IMR-90 (cell line): ENCODE measurements around the gene METTL2A. TPM values are rescaled to one million over a fixed set of nuclear protein-coding genes. Genes with fewer than 3 reads are reported as not detected.
"Not testable (repeated sequence)": the region's sequence is repeated elsewhere in the genome, so short reads cannot be mapped to it uniquely, and the experiment has no call there.

Experiments used
- ATAC-seq: fragments of 200-7000 bp; cut with Tn5 transposase; 2 replicates; pipeline ENCODE4 v1.9.1; 2020; ENCODE audit warnings: low read depth, mild to moderate bottlenecking, moderate library complexity
- BruUV-seq: library from RNA; stranded (reverse); fragments of 400-500 nt; replicated peaks from 2 replicates; lab custom pipeline; 2021; lab: Mats Ljungman, UMichigan
- CTCF ChIA-PET: fragments of 300-600 bp; formaldehyde crosslinking; extraction: SDS; loops from one replicate; lab custom pipeline; 2021; ENCODE audit warnings: antibody characterized with exemption; lab: Yijun Ruan, JAX
- POLR2A ChIA-PET: fragments of 300-600 bp; sonication (Branson Sonifier 250); formaldehyde crosslinking; loops from one replicate; lab custom pipeline; 2022; ENCODE audit warnings: antibody characterized with exemption; ENCODE audit not compliant: unreplicated experiment; lab: Charles Lee
- DNase-seq: peaks from one replicate; pipeline ENCODE4 v3.0.0; 2013
- H2AFZ ChIP-seq: replicated peaks from 2 replicates; pipeline ENCODE3; 2013; ENCODE audit warnings: low read length, mild to moderate bottlenecking; ENCODE audit not compliant: poor library complexity
- H2AK5ac ChIP-seq: 2 replicates; pipeline ENCODE4 v1.6.1; 2013; ENCODE audit warnings: low read depth, low read length, inconsistent platforms
- H2AK9ac ChIP-seq: replicated peaks from 2 replicates; pipeline ENCODE3; 2013; ENCODE audit warnings: mild to moderate bottlenecking, low read depth, low read length, moderate library complexity; ENCODE audit not compliant: poor library complexity
- H2BK120ac ChIP-seq: 2 replicates; pipeline ENCODE4 v1.6.1; 2013; ENCODE audit warnings: low read depth, low read length, inconsistent platforms
- H2BK15ac ChIP-seq: 3 replicates; pipeline ENCODE4 v1.6.1; 2013; ENCODE audit warnings: low read depth, low read length, inconsistent platforms
- H2BK20ac ChIP-seq: 2 replicates; pipeline ENCODE4 v1.6.1; 2013; ENCODE audit warnings: low read depth, mild to moderate bottlenecking, inconsistent platforms, low read length, moderate library complexity
- H2BK5ac ChIP-seq: 2 replicates; pipeline ENCODE4 v1.6.1; 2013; ENCODE audit warnings: mild to moderate bottlenecking, low read depth, low read length, inconsistent platforms; ENCODE audit not compliant: poor library complexity, severe bottlenecking
- H3K14ac ChIP-seq: replicated peaks from 2 replicates; pipeline ENCODE4 v1.6.1; 2013; ENCODE audit warnings: low read depth, low read length, inconsistent platforms
- H3K18ac ChIP-seq: 2 replicates; pipeline ENCODE4 v1.6.1; 2013; ENCODE audit warnings: low read depth, low read length, control low read depth
- H3K23ac ChIP-seq: 2 replicates; pipeline ENCODE4 v1.6.1; 2013; ENCODE audit warnings: low read depth, low read length, inconsistent platforms
- H3K27ac ChIP-seq: 2 replicates; pipeline ENCODE4 v1.5.1; 2013; ENCODE audit warnings: mild to moderate bottlenecking, control low read depth, low read length; ENCODE audit not compliant: insufficient read depth
- H3K27me3 ChIP-seq: 2 replicates; pipeline ENCODE4 v1.6.1; 2013; ENCODE audit warnings: low read length; ENCODE audit not compliant: control insufficient read depth, insufficient read depth
- H3K36me3 ChIP-seq: 2 replicates; pipeline ENCODE4 v1.6.1; 2013; ENCODE audit warnings: low read length, mixed read lengths; ENCODE audit not compliant: control insufficient read depth, insufficient read depth
- H3K4ac ChIP-seq: 2 replicates; pipeline ENCODE4 v1.6.1; 2013; ENCODE audit warnings: low read depth, low read length, inconsistent platforms
- H3K4me1 ChIP-seq: 2 replicates; pipeline ENCODE4 v1.6.1; 2013; ENCODE audit warnings: low read length, mixed read lengths; ENCODE audit not compliant: control insufficient read depth, insufficient read depth
- H3K4me2 ChIP-seq: 2 replicates; pipeline ENCODE4 v1.6.1; 2013; ENCODE audit warnings: low read depth, mild to moderate bottlenecking, control low read depth, low read length, moderate library complexity
- H3K4me3 ChIP-seq: 2 replicates; pipeline ENCODE4 v1.5.1; 2013; ENCODE audit warnings: low read depth, mild to moderate bottlenecking, control low read depth, low read length, moderate library complexity; ENCODE audit not compliant: insufficient read depth
- H3K56ac ChIP-seq: 2 replicates; pipeline ENCODE4 v1.6.1; 2013; ENCODE audit warnings: low read length, inconsistent platforms; ENCODE audit not compliant: insufficient read depth; ENCODE audit errors: extremely low read depth
- H3K79me1 ChIP-seq, 2 experiments: 2 replicates each; pipeline ENCODE4 v1.6.1; 2013; ENCODE audit warnings: low read length in 2 of 2, inconsistent platforms in 1 of 2, low read depth in 1 of 2
- H3K9ac ChIP-seq: 2 replicates; pipeline ENCODE4 v1.6.1; 2013; ENCODE audit warnings: low read depth, low read length, control low read depth
- H3K9me1 ChIP-seq: 2 replicates; pipeline ENCODE4 v1.6.1; 2013; ENCODE audit warnings: low read length, inconsistent platforms; ENCODE audit not compliant: insufficient read depth
- H3K9me3 ChIP-seq: 2 replicates; pipeline ENCODE4 v1.6.1; 2013; ENCODE audit warnings: low read length; ENCODE audit not compliant: control insufficient read depth, insufficient read depth
- H4K20me1 ChIP-seq: 2 replicates; pipeline ENCODE4 v1.6.1; 2013; ENCODE audit warnings: low read length, inconsistent platforms; ENCODE audit not compliant: insufficient read depth
- H4K5ac ChIP-seq: 2 replicates; pipeline ENCODE4 v1.6.1; 2013; ENCODE audit warnings: mild to moderate bottlenecking, low read depth, low read length, control low read depth
- H4K8ac ChIP-seq, 2 experiments: 2 replicates each; pipeline ENCODE4 v1.6.1; 2013; ENCODE audit warnings: low read depth in 2 of 2, low read length in 2 of 2, control low read depth in 1 of 2, inconsistent platforms in 1 of 2
- H4K91ac ChIP-seq: 2 replicates; pipeline ENCODE4 v1.6.1; 2013; ENCODE audit warnings: low read depth, low read length, inconsistent platforms; ENCODE audit not compliant: insufficient read depth
- WGBS, 2 experiments: methylation state at CpG; one replicate each; pipeline versions ENCODE4 v1.1.5 to v1.1.7; 2013; ENCODE audit warnings: missing lambda C conversion rate in 2 of 2; ENCODE audit not compliant: insufficient read length in 1 of 2; ENCODE audit errors: extremely low coverage in 2 of 2; 5-methylcytosine and 5-hydroxymethylcytosine counted together
- dilution Hi-C: fragments of 300-500 bp; cut with HindIII; formaldehyde crosslinking; loops from one replicate; pipeline ENCODE4 v1.14.3; 2018; ENCODE audit warnings: low sequenced_read_pairs; ENCODE audit not compliant: unreplicated experiment
- in situ Hi-C: fragments of 300-500 bp; cut with MboI; formaldehyde crosslinking; loops from 3 replicates; pipeline ENCODE4 v1.14.3; 2019; ENCODE audit warnings: low sequenced_read_pairs, inconsistent platforms, mixed read lengths
- intact Hi-C: fragments of 100-400 bp; cut with micrococcal nuclease; formaldehyde crosslinking; loops from 2 replicates; pipeline ENCODE4 v1.10.0; 2022
- polyA plus RNA-seq, 3 experiments: library from polyadenylated mRNA; depleted of rRNA; stranded (reverse); fragments of >200 nt; gene quantifications; 2 replicates each; pipeline ENCODE4 v1.2.3, GENCODE V29; 2012; ENCODE audit warnings: low replicate concordance in 1 of 3
- total RNA-seq: library from RNA; depleted of rRNA; stranded (reverse); fragments of >200 nt; gene quantifications from 2 replicates; pipeline ENCODE4 v1.2.3, GENCODE V29; 2012

Gene METTL2A
- total and polyA plus RNA-seq, 2 of the 4 experiments (the other 2 are of a cell fraction), result 12.0 to 24.6 TPM

DNA sequence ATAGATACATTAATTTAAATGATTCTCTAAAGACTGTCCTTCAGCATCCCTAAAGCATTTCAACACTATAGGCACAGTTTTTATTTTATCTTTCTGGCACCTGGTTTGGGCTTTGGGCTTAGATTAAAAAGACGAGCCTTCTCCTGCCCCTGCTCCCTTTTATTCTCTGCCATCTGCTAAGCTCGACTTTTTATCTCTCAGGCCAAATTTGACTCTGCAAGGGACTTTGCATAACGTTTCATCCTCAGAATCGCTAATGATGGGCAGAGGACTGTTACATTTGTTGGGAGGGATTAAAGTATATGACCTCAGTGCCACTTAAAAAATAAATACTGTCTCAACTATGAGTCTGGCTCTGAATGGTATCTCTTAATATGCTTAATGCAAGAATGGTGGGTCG is 29.3 kb downstream of the METTL2A start:
- H3K4ac ChIP-seq, H2BK120ac ChIP-seq, H2BK20ac ChIP-seq, H2AK9ac ChIP-seq, H2BK5ac ChIP-seq, H2BK15ac ChIP-seq, ATAC-seq, H3K36me3 ChIP-seq, H3K27ac ChIP-seq, BruUV-seq, H3K4me1 ChIP-seq, H3K14ac ChIP-seq, H3K18ac ChIP-seq, in situ Hi-C loops, dilution Hi-C loops, H3K9ac ChIP-seq, CTCF ChIA-PET, H3K79me1 ChIP-seq, H4K5ac ChIP-seq, H3K4me2 ChIP-seq, H3K9me3 ChIP-seq, H3K23ac ChIP-seq, H3K4me3 ChIP-seq, H4K20me1 ChIP-seq, H2AFZ ChIP-seq, POLR2A ChIA-PET, H3K56ac ChIP-seq, DNase-seq, H4K8ac ChIP-seq, intact Hi-C loops, H3K9me1 ChIP-seq, H2AK5ac ChIP-seq, H3K27me3 ChIP-seq, H4K91ac ChIP-seq: not testable (repeated sequence)
- WGBS, 2 experiments, result no CpG with 5 or more reads among the region's 5 CpGs

DNA sequence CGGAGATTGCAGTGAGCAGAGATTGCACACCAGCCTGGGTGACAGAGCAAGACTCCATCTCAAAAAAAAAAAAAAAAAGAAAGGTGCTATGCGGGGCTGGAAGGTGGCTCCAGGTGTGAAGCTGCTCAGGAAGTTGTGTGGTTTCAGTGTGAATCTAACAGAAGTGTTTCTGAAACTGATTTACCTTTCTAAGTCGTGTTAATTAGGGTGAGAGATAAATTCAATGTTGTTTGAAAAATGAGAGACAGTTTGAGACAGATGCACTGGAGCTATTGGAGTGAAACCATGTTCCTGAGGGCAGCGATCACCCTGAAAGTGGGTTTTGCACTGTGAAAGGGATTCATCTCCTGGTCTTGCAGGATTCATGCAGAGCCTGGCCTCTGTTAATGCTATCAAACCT is 30.0 kb downstream of the METTL2A start:
- H3K23ac ChIP-seq, H3K27me3 ChIP-seq, H3K4me2 ChIP-seq, H3K14ac ChIP-seq, H4K8ac ChIP-seq, H3K79me1 ChIP-seq, H2BK5ac ChIP-seq, H3K27ac ChIP-seq, H3K4me1 ChIP-seq, H4K91ac ChIP-seq, H3K4ac ChIP-seq, H4K5ac ChIP-seq, H2AFZ ChIP-seq, POLR2A ChIA-PET, ATAC-seq, H2AK9ac ChIP-seq, H3K56ac ChIP-seq, H3K4me3 ChIP-seq, BruUV-seq, DNase-seq, H4K20me1 ChIP-seq, intact Hi-C loops, H3K9me3 ChIP-seq, H2BK20ac ChIP-seq, H3K9ac ChIP-seq, CTCF ChIA-PET, H2BK120ac ChIP-seq, H2AK5ac ChIP-seq, H3K18ac ChIP-seq, H3K36me3 ChIP-seq, dilution Hi-C loops, H2BK15ac ChIP-seq, H3K9me1 ChIP-seq, in situ Hi-C loops: not testable (repeated sequence)
- WGBS, 2 experiments, result 86% methylated on average over 1 of the region's 4 CpGs; no CpG with 5 or more reads in 1 of the 2 experiments
